KMS-11 (cell line): ENCODE measurements around the gene GRB2.
A peak's percentile ranks its signal among the peaks of the same experiment; 100 is the strongest.

Experiments used
- H2AFZ ChIP-seq: fragments of 200-600 bp; sonication (generic); 2 replicates; pipeline ENCODE4 v1.6.1; 2016; ENCODE audit warnings: antibody characterized with exemption, mixed run types, low read depth
- H3K27ac ChIP-seq: fragments of 200-600 bp; sonication (generic); 2 replicates; pipeline ENCODE4 v1.6.1; 2016; ENCODE audit warnings: mild to moderate bottlenecking, mixed run types
- H3K27me3 ChIP-seq: fragments of 200-600 bp; sonication (generic); 2 replicates; pipeline ENCODE4 v1.6.1; 2017; ENCODE audit warnings: mild to moderate bottlenecking, low read depth, mixed run types, moderate library complexity; ENCODE audit not compliant: insufficient read depth
- H3K36me3 ChIP-seq: fragments of 200-600 bp; sonication (generic); 2 replicates; pipeline ENCODE4 v1.6.1; 2017; ENCODE audit warnings: mild to moderate bottlenecking, mixed run types; ENCODE audit not compliant: insufficient read depth
- H3K4me1 ChIP-seq: fragments of 200-600 bp; sonication (generic); 2 replicates; pipeline ENCODE4 v1.6.1; 2016; ENCODE audit warnings: mild to moderate bottlenecking, low read depth, mixed run types; ENCODE audit not compliant: poor library complexity, severe bottlenecking
- H3K4me2 ChIP-seq: fragments of 200-600 bp; sonication (generic); 2 replicates; pipeline ENCODE4 v1.7.0; 2016; ENCODE audit warnings: mild to moderate bottlenecking, mixed run types
- H3K4me3 ChIP-seq: fragments of 200-600 bp; sonication (generic); IDR thresholded peaks from 2 replicates; pipeline ENCODE4 v1.6.1; 2017; ENCODE audit warnings: low read depth, low read length, mixed read lengths; ENCODE audit not compliant: insufficient read depth
- H3K79me2 ChIP-seq: fragments of 200-600 bp; sonication (generic); 2 replicates; pipeline ENCODE4 v1.6.1; 2016; ENCODE audit warnings: low read depth, mixed run types; ENCODE audit not compliant: insufficient read depth
- H3K9ac ChIP-seq: fragments of 200-600 bp; sonication (generic); 2 replicates; pipeline ENCODE4 v1.6.1; 2016; ENCODE audit warnings: mild to moderate bottlenecking, mixed run types
- H4K20me1 ChIP-seq: fragments of 200-600 bp; sonication (generic); 2 replicates; pipeline ENCODE4 v1.6.1; 2016; ENCODE audit warnings: mild to moderate bottlenecking, mixed run types; ENCODE audit not compliant: insufficient read depth
- CTCF ChIP-seq: fragments of 200-600 bp; sonication (generic); conservative IDR thresholded peaks from 2 replicates; pipeline ENCODE4 v1.6.1; 2017; ENCODE audit warnings: low read depth, mild to moderate bottlenecking, antibody characterized with exemption, low read length, moderate library complexity, mixed read lengths

Gene GRB2

GRCh38 chr17:75417054-75417580 is 11.6 kb upstream of the GRB2 start:
- H3K27me3 ChIP-seq = peaks cover 21% of the 10 kb centered on the region; the same call in 1 of the 2 replicates
- no peak overlapping the region for H3K4me2 ChIP-seq
- no peak overlapping the region for H2AFZ ChIP-seq
- TF ChIP-seq CTCF = no peak
- H3K9ac ChIP-seq = no peak overlapping the region
- no peak overlapping the region for H3K4me3 ChIP-seq
- H4K20me1 ChIP-seq = no peaks in the 10 kb centered on the region
- peaks cover 9% of the 10 kb centered on the region for H3K4me1 ChIP-seq
- H3K79me2 ChIP-seq = no peaks in the 10 kb centered on the region
- H3K36me3 ChIP-seq = no peaks in the 10 kb centered on the region
- no peak overlapping the region for H3K27ac ChIP-seq

GRCh38 chr17:75416006-75416405 is 10.5 kb upstream of the GRB2 start:
- H3K9ac ChIP-seq = no peak overlapping the region

GRCh38 chr17:75414488-75414887 is 9.0 kb upstream of the GRB2 start:
- H3K4me1 ChIP-seq = peaks cover 6% of the 10 kb centered on the region
- H3K9ac ChIP-seq = no peak overlapping the region
- no peaks in the 10 kb centered on the region for H3K79me2 ChIP-seq
- no peak for TF ChIP-seq CTCF
- H4K20me1 ChIP-seq = no peaks in the 10 kb centered on the region
- no peak overlapping the region for H3K4me3 ChIP-seq
- H3K27me3 ChIP-seq = peaks cover 21% of the 10 kb centered on the region; the same call in 1 of the 2 replicates
- no peak overlapping the region for H2AFZ ChIP-seq
- H3K36me3 ChIP-seq = no peaks in the 10 kb centered on the region
- H3K27ac ChIP-seq = no peak overlapping the region
- H3K4me2 ChIP-seq = no peak overlapping the region

More at GRCh38 chr17:75416006-75416405, 10.5 kb upstream of the GRB2 start:
- H3K4me2 ChIP-seq = no peak overlapping the region
- no peak overlapping the region for H2AFZ ChIP-seq
- H3K27ac ChIP-seq = no peak overlapping the region
- H4K20me1 ChIP-seq = no peaks in the 10 kb centered on the region
- H3K4me1 ChIP-seq = peaks cover 6% of the 10 kb centered on the region
- no peak for TF ChIP-seq CTCF
- peaks cover 21% of the 10 kb centered on the region; the same call in 1 of the 2 replicates for H3K27me3 ChIP-seq
- H3K79me2 ChIP-seq = no peaks in the 10 kb centered on the region
- H3K4me3 ChIP-seq = no peak overlapping the region
- no peaks in the 10 kb centered on the region for H3K36me3 ChIP-seq

GRCh38 chr17:75412455-75413317 is 7.2 kb upstream of the GRB2 start:
- Histone ChIP-seq H3K4me1 (peaks cover 6% of the 10 kb centered on the region), H4K20me1 (no peaks in the 10 kb centered on the region), H3K4me3 (no peak overlapping the region), H2AFZ (peak overlapping the region; percentile 46; the same call in 1 of the 2 replicates), H3K36me3 (no peaks in the 10 kb centered on the region), H3K4me2 (peak overlapping the region; percentile 51), H3K79me2 (no peaks in the 10 kb centered on the region), H3K27ac (no peak overlapping the region), H3K9ac (no peak overlapping the region), H3K27me3 (peaks cover 21% of the 10 kb centered on the region; the same call in 1 of the 2 replicates)
- peak; percentile 87 for TF ChIP-seq CTCF
